Measurements from ENCODE around the gene SSBP3. TPM values are rescaled to one million over a fixed set of nuclear protein-coding genes. Genes with fewer than 3 reads are reported as not detected.

SSBP3 gene
- total and polyA plus RNA-seq, 9 of the 15 experiments (the other 6 are each of a cell fraction or from before 2014, with no cell fraction given): 8.7 to 108 (median 33.8) TPM

DNA sequence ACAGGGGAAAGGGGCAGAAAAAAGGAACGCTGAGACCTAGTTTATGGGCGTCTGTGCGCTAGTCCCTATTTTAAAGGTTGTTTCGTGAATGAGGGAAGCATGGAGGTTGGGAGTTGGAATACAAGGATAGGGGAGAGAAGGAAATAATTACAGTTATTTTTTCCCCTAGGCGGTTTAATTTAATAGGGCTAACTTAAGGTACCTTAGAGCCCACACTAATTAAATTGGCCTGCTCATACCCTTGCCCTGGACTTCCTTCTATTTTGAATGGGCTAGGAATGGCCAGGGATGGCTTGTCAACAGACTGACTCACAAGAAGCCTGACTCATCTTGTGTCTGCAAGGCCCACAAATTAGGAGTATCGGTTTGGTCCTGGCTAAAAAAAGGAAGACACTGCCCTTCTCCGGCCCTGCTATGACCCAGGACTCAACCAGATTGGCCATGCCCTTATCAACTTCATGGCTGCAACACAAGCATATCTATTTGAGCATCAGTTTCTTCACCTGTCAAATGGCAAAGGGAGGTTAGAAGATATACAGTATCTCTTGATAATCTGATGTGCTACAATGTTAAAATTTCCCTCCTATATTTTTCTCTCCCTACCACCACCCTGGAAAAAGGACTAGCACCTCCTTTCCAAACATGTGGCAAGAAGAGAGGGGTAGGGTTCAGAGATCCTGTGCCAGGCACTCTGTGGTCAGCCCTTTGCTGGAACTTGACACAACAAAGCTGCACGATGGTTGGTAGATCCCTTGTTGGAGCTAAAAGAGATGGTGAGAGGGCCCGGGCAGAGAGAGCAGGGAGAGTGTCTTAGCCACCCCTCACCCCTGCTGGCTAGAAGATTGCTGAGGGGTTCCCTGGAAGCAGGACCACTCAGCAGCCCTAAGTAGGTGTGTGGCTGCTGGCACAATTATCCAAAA is 2.2 kb upstream of the SSBP3 start (continued):
- TF ChIP-seq MYNN (IDR thresholded peaks at IDR 0.05) (peak; percentile 61), MYNN (CRISPR knock-in tag; IDR thresholded peaks at IDR 0.05) (no peak), HDAC3 (IDR thresholded peaks at IDR 0.05; ENCODE audit: borderline replicate concordance, partially characterized antibody) (peak; percentile 48), RAD21 (CRISPR knock-in tag; conservative IDR thresholded peaks at IDR 0.05 in 1 of 2, IDR thresholded peaks at IDR 0.05 in 1 of 2) (peak; percentile 9 to 45; a peak in 3 of 4 replicates), TBL1XR1 (IDR thresholded peaks at IDR 0.05; ENCODE audit: low read length in 2 of 2) (peak in 1 of 2 experiments; percentile 80; a peak in 2 of 4 replicates), C11orf30 (IDR thresholded peaks at IDR 0.05; ENCODE audit: low read depth) (peak; percentile 69), SPI1 (IDR thresholded peaks at IDR 0.05; ENCODE audit: borderline replicate concordance, low read depth, low read length) (peak; percentile 77; the same call in 1 of the 2 replicates), TEAD4 (IDR thresholded peaks at IDR 0.05; ENCODE audit: low read length) (peak; percentile 6; the same call in 1 of the 2 replicates), TEAD4 (CRISPR knock-in tag; IDR thresholded peaks at IDR 0.05; ENCODE audit: borderline replicate concordance) (no peak), CREM (IDR thresholded peaks at IDR 0.05; ENCODE audit: low read depth) (peak; percentile 55), HDAC1 (IDR thresholded peaks at IDR 0.05) (peak in 1 of 2 experiments; percentile 29; a peak in 1 of 4 replicates), EHMT2 (IDR thresholded peaks at IDR 0.05) (0 out of 2 replicates have a peak, but pooled peaks have one; percentile 49), GATA2 (CRISPR knock-in tag; IDR thresholded peaks at IDR 0.05) (0 out of 2 replicates have a peak, but pooled peaks have one; percentile 26), CBFA2T2 (conservative IDR thresholded peaks at IDR 0.05) (peak; percentile 47), HMGXB4 (CRISPR knock-in tag; IDR thresholded peaks at IDR 0.05) (no peak), GATAD2B (IDR thresholded peaks at IDR 0.05; ENCODE audit: borderline replicate concordance) (peak; percentile 64), SAFB (IDR thresholded peaks at IDR 0.05; ENCODE audit: borderline replicate concordance, low read depth, low read length) (no peak), NBN (IDR thresholded peaks at IDR 0.05; ENCODE audit: low read depth) (no peak), ZNF717 (CRISPR knock-in tag; IDR thresholded peaks at IDR 0.05) (no peak), TAL1 (IDR thresholded peaks at IDR 0.05) (peak; percentile 31; the same call in 1 of the 2 replicates), HIVEP1 (CRISPR knock-in tag; IDR thresholded peaks at IDR 0.05) (no peak), MAFF (IDR thresholded peaks at IDR 0.05; ENCODE audit: low read length) (peak; percentile 65; the same call in 1 of the 2 replicates), ZNF316 (IDR thresholded peaks at IDR 0.05) (peak; percentile 51; the same call in 1 of the 2 replicates), HNRNPLL (IDR thresholded peaks at IDR 0.05; ENCODE audit: low read depth, low read length, poor library complexity, severe bottlenecking) (no peak)
- TF ChIP-seq, protein P1, sequence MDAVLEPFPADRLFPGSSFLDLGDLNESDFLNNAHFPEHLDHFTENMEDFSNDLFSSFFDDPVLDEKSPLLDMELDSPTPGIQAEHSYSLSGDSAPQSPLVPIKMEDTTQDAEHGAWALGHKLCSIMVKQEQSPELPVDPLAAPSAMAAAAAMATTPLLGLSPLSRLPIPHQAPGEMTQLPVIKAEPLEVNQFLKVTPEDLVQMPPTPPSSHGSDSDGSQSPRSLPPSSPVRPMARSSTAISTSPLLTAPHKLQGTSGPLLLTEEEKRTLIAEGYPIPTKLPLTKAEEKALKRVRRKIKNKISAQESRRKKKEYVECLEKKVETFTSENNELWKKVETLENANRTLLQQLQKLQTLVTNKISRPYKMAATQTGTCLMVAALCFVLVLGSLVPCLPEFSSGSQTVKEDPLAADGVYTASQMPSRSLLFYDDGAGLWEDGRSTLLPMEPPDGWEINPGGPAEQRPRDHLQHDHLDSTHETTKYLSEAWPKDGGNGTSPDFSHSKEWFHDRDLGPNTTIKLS (IDR thresholded peaks at IDR 0.05; ENCODE audit: borderline replicate concordance, low read depth): no peak
- TF ChIP-seq, protein P2, sequence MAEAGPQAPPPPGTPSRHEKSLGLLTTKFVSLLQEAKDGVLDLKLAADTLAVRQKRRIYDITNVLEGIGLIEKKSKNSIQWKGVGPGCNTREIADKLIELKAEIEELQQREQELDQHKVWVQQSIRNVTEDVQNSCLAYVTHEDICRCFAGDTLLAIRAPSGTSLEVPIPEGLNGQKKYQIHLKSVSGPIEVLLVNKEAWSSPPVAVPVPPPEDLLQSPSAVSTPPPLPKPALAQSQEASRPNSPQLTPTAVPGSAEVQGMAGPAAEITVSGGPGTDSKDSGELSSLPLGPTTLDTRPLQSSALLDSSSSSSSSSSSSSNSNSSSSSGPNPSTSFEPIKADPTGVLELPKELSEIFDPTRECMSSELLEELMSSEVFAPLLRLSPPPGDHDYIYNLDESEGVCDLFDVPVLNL (CRISPR knock-in tag; IDR thresholded peaks at IDR 0.05; ENCODE audit: low read depth): no peak
